Measurements from ENCODE around the gene ABCC11. TPM values are rescaled to one million over a fixed set of nuclear protein-coding genes. Genes with fewer than 3 reads are reported as not detected.
A peak's percentile ranks its signal among the peaks of the same experiment; 100 is the strongest.

Gene ABCC11
- total and polyA plus RNA-seq, 4 experiments from 2014 or later, result 0.07 to 0.09 TPM; not detected in 2

- H3K4me3 Mint-ChIP-seq, result peak overlapping the region in 2 of 8 donors; percentile 29 to 31
- peaks cover 8 to 24% (median 15%) of the 10 kb centered on the region in 4 donors for H3K4me1 Mint-ChIP-seq
- Histone ChIP-seq H3K27me3 (ENCODE audit: insufficient read depth, low read length) (no peaks in the 10 kb centered on the region), H3K36me3 (ENCODE audit: insufficient read depth, low read length) (peaks cover 7% of the 10 kb centered on the region), H3K4me3 (ENCODE audit: low read length in 2 of 2) (no peak overlapping the region), H3K27ac (ENCODE audit: low read depth, low read length) (no peak overlapping the region), H3K4me1 (ENCODE audit: insufficient read depth, low read length) (no peaks in the 10 kb centered on the region), H3K9me3 (ENCODE audit: control insufficient read depth in 1 of 2, low read length in 2 of 2) (peaks cover 0 to 3% of the 10 kb centered on the region in 2 donors)
- H3K9me3 Mint-ChIP-seq, result peaks cover 0 to 25% (median 9%) of the 10 kb centered on the region in 8 donors
- CTCF ChIA-PET (ENCODE audit: partially characterized antibody), result no interaction called here
- no peaks in the 10 kb centered on the region for H3K27me3 Mint-ChIP-seq
- H3K27ac Mint-ChIP-seq, result peak overlapping the region in 1 of 7 donors; percentile 68
- DNase-seq, result no peak
- intact Hi-C loops (cut with micrococcal nuclease), result no loop called here
- H3K36me3 Mint-ChIP-seq, result peaks cover 60 to 62% of the 10 kb centered on the region in 2 donors
- POLR2A ChIA-PET (ENCODE audit: partially characterized antibody), result no interaction called here
These were observed 37.6 kb upstream of the ABCC11 start for GRCh38 chr16:48284772-48285409.

DNA sequence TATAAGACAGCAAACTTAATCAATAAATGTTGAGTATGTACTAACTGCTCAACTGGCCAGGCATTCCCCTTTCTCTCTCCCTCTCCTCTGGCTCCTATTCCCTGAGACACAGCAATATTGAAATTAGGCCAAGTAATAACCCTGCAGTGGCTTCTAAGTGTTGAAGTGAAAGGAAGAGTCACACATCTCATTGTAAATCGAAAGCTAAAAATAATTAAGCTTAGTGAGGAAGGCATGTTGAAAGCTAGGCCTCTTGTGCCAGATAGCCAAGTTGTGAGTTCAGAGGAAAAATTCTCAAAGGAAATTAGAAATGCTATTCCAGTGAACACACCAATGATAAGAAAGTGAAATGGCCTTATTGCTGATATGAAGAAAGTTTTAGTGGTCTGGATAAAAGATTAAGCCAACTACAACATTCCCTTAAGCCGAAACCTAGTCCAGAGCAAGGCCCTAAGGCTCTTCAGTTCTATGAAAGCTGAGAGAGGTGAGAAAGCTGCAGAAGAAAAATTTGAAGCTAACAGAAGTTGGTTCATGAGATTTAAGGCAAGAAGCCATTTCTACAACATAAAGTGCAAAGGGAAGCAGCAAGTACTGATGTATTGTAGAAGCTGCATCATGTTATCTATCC, 35.4 kb upstream of the ABCC11 start:
- H3K27ac Mint-ChIP-seq, result peak overlapping the region in 3 of 7 donors; percentile 14 to 44 (median 26)
- intact Hi-C loops (cut with micrococcal nuclease), result no loop called here
- H3K4me1 ChIP-seq (ENCODE audit: insufficient read depth, low read length), result no peaks in the 10 kb centered on the region

GRCh38 chr16:48280546-48280945, 33.2 kb upstream of the ABCC11 start:
- Mint-ChIP-seq H3K4me3 (no peak overlapping the region), H3K4me1 (peaks cover 18 to 30% (median 19%) of the 10 kb centered on the region in 4 donors), H3K27ac (peak overlapping the region in 2 of 7 donors; percentile 29 to 46), H3K9me3 (peaks cover 0 to 4% (median 0%) of the 10 kb centered on the region in 8 donors), H3K36me3 (peaks cover 58 to 59% of the 10 kb centered on the region in 2 donors), H3K27me3 (no peaks in the 10 kb centered on the region)
- H3K9me3 ChIP-seq (ENCODE audit: control insufficient read depth in 1 of 2, low read length in 2 of 2), result no peaks in the 10 kb centered on the region
- no peak overlapping the region for H3K4me3 ChIP-seq (ENCODE audit: low read length in 2 of 2)
- POLR2A ChIA-PET (ENCODE audit: partially characterized antibody), result no interaction called here
- H3K27ac ChIP-seq (ENCODE audit: low read depth, low read length), result no peak overlapping the region
- H3K27me3 ChIP-seq (ENCODE audit: insufficient read depth, low read length), result no peaks in the 10 kb centered on the region
- intact Hi-C loops (cut with micrococcal nuclease), result no loop called here
- peaks cover 9% of the 10 kb centered on the region for H3K36me3 ChIP-seq (ENCODE audit: insufficient read depth, low read length)
- CTCF ChIA-PET (ENCODE audit: partially characterized antibody), result interaction anchor here (1.4 kb wide), 1 partner anchor 343 kb away, joined by 4 read pairs; no protein-coding TSS in a partner anchor
- no peak for DNase-seq
- no peaks in the 10 kb centered on the region for H3K4me1 ChIP-seq (ENCODE audit: insufficient read depth, low read length)

More for the DNA sequence above, 35.4 kb upstream of the ABCC11 start:
- DNase-seq, result no peak
- H3K27ac ChIP-seq (ENCODE audit: low read depth, low read length), result no peak overlapping the region
- CTCF ChIA-PET (ENCODE audit: partially characterized antibody), result interaction anchor here (0.8 to 1.2 kb wide), 2 partner anchors 9 to 70 kb away, joined by 3 read pairs; no protein-coding TSS in a partner anchor
- H3K4me1 Mint-ChIP-seq, result peaks cover 13 to 30% (median 18%) of the 10 kb centered on the region in 4 donors
- H3K27me3 ChIP-seq (ENCODE audit: insufficient read depth, low read length), result no peaks in the 10 kb centered on the region
- POLR2A ChIA-PET (ENCODE audit: partially characterized antibody), result no interaction called here
- H3K4me3 Mint-ChIP-seq, result no peak overlapping the region
- no peaks in the 10 kb centered on the region for H3K27me3 Mint-ChIP-seq
- no peak overlapping the region for H3K4me3 ChIP-seq (ENCODE audit: low read length in 2 of 2)
- peaks cover 13% of the 10 kb centered on the region for H3K36me3 ChIP-seq (ENCODE audit: insufficient read depth, low read length)
- peaks cover 61 to 68% of the 10 kb centered on the region in 2 donors for H3K36me3 Mint-ChIP-seq
- H3K9me3 Mint-ChIP-seq, result peaks cover 0 to 23% (median 9%) of the 10 kb centered on the region in 8 donors
- peaks cover 0 to 3% of the 10 kb centered on the region in 2 donors for H3K9me3 ChIP-seq (ENCODE audit: control insufficient read depth in 1 of 2, low read length in 2 of 2)

GRCh38 chr16:48279199-48279598, 31.9 kb upstream of the ABCC11 start:
- peaks cover 16% of the 10 kb centered on the region for H3K36me3 ChIP-seq (ENCODE audit: insufficient read depth, low read length)
- POLR2A ChIA-PET (ENCODE audit: partially characterized antibody), result no interaction called here
- no peak overlapping the region for H3K27ac ChIP-seq (ENCODE audit: low read depth, low read length)
- H3K4me1 ChIP-seq (ENCODE audit: insufficient read depth, low read length), result no peaks in the 10 kb centered on the region
- Mint-ChIP-seq H3K9me3 (peaks cover 0 to 2% (median 0%) of the 10 kb centered on the region in 8 donors), H3K4me1 (peaks cover 11 to 19% (median 15%) of the 10 kb centered on the region in 4 donors), H3K36me3 (peaks cover 59% of the 10 kb centered on the region in 2 donors), H3K4me3 (no peak overlapping the region), H3K27ac (peak overlapping the region in 1 of 7 donors; percentile 17), H3K27me3 (no peaks in the 10 kb centered on the region)
- DNase-seq, result no peak
- H3K27me3 ChIP-seq (ENCODE audit: insufficient read depth, low read length), result no peaks in the 10 kb centered on the region
- intact Hi-C loops (cut with micrococcal nuclease), result no loop called here
- no peaks in the 10 kb centered on the region for H3K9me3 ChIP-seq (ENCODE audit: control insufficient read depth in 1 of 2, low read length in 2 of 2)
- H3K4me3 ChIP-seq (ENCODE audit: low read length in 2 of 2), result no peak overlapping the region
- CTCF ChIA-PET (ENCODE audit: partially characterized antibody), result interaction anchor here (1.2 kb wide), 1 partner anchor 344 kb away, joined by 3 read pairs; no protein-coding TSS in a partner anchor

DNA sequence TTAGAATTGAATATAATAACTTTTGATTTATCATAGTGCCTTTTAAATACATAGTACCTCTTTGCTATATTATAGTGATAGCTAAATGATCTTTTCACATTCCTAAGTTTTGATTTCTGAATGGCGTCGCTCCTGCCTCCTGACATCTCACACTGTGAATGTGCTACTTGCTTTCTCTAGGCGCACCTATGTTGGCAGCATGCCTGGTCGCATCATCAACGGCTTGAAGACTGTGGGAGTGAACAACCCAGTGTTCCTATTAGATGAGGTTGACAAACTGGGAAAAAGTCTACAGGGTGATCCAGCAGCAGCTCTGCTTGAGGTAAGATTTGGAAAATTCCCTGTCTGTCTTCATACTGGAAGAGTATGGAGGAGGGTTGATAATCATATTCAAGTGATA, 29.8 kb upstream of the ABCC11 start:
- CTCF ChIA-PET (ENCODE audit: partially characterized antibody), result no interaction called here
- Histone ChIP-seq H3K4me1 (ENCODE audit: insufficient read depth, low read length) (no peaks in the 10 kb centered on the region), H3K4me3 (ENCODE audit: low read length in 2 of 2) (no peak overlapping the region), H3K9me3 (ENCODE audit: control insufficient read depth in 1 of 2, low read length in 2 of 2) (no peaks in the 10 kb centered on the region), H3K27ac (ENCODE audit: low read depth, low read length) (no peak overlapping the region), H3K27me3 (ENCODE audit: insufficient read depth, low read length) (no peaks in the 10 kb centered on the region), H3K36me3 (ENCODE audit: insufficient read depth, low read length) (peaks cover 16% of the 10 kb centered on the region)
- Mint-ChIP-seq H3K36me3 (peaks cover 48 to 54% of the 10 kb centered on the region in 2 donors), H3K27me3 (no peaks in the 10 kb centered on the region), H3K4me3 (no peak overlapping the region), H3K27ac (peak overlapping the region in 3 of 7 donors; percentile 1 to 65 (median 44)), H3K4me1 (peaks cover 3 to 12% (median 8%) of the 10 kb centered on the region in 4 donors), H3K9me3 (no peaks in the 10 kb centered on the region)
- intact Hi-C loops (cut with micrococcal nuclease), result no loop called here
- DNase-seq, result no peak
- POLR2A ChIA-PET (ENCODE audit: partially characterized antibody), result interaction anchor here (0.7 kb wide), 1 partner anchor 1039 kb away, joined by 5 read pairs; no protein-coding TSS in a partner anchor

GRCh38 chr16:48276102-48276501, 28.8 kb upstream of the ABCC11 start:
- Mint-ChIP-seq H3K4me1 (peaks cover 6 to 12% (median 8%) of the 10 kb centered on the region in 4 donors), H3K27me3 (no peaks in the 10 kb centered on the region), H3K27ac (no peak overlapping the region), H3K9me3 (no peaks in the 10 kb centered on the region), H3K4me3 (no peak overlapping the region), H3K36me3 (peaks cover 48 to 59% of the 10 kb centered on the region in 2 donors)
- ChIA-PET CTCF (ENCODE audit: partially characterized antibody) (no interaction called here), POLR2A (ENCODE audit: partially characterized antibody) (no interaction called here)
- Histone ChIP-seq H3K9me3 (ENCODE audit: control insufficient read depth in 1 of 2, low read length in 2 of 2) (no peaks in the 10 kb centered on the region), H3K4me3 (ENCODE audit: low read length in 2 of 2) (no peak overlapping the region), H3K27me3 (ENCODE audit: insufficient read depth, low read length) (no peaks in the 10 kb centered on the region), H3K4me1 (ENCODE audit: insufficient read depth, low read length) (no peaks in the 10 kb centered on the region), H3K36me3 (ENCODE audit: insufficient read depth, low read length) (peaks cover 16% of the 10 kb centered on the region), H3K27ac (ENCODE audit: low read depth, low read length) (no peak overlapping the region)
- DNase-seq, result no peak
- intact Hi-C loops (cut with micrococcal nuclease), result no loop called here

DNA sequence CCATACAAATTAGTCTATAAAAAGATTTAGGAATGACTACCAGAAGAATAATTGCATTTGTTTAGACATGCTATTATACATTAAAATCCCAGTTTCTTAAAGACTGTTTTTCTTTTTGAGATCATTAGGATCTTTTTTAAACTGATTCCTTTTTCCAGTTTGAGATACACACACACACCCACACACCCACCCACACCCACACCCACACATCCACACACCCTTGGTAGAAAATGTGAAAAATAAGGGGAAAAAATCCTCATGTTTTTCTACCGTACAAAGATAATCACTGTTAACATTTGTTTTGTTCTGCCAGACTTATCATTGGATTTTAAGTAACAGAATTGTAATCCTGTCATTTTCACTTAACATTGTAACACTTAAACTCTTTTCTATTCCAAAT, 27.1 kb upstream of the ABCC11 start:
- POLR2A ChIA-PET (ENCODE audit: partially characterized antibody), result no interaction called here
- no peaks in the 10 kb centered on the region for H3K9me3 Mint-ChIP-seq
- no peak overlapping the region for H3K27ac ChIP-seq (ENCODE audit: low read depth, low read length)

More for the DNA sequence above, 27.1 kb upstream of the ABCC11 start:
- Histone ChIP-seq H3K36me3 (ENCODE audit: insufficient read depth, low read length) (peaks cover 24% of the 10 kb centered on the region), H3K4me1 (ENCODE audit: insufficient read depth, low read length) (no peaks in the 10 kb centered on the region), H3K9me3 (ENCODE audit: control insufficient read depth in 1 of 2, low read length in 2 of 2) (no peaks in the 10 kb centered on the region), H3K27me3 (ENCODE audit: insufficient read depth, low read length) (no peaks in the 10 kb centered on the region), H3K4me3 (ENCODE audit: low read length in 2 of 2) (no peak overlapping the region)
- Mint-ChIP-seq H3K27ac (peak overlapping the region in 1 of 7 donors; percentile 26), H3K27me3 (no peaks in the 10 kb centered on the region), H3K4me1 (peaks cover 5 to 12% (median 8%) of the 10 kb centered on the region in 4 donors), H3K36me3 (peaks cover 41 to 63% of the 10 kb centered on the region in 2 donors), H3K4me3 (no peak overlapping the region)
- no peak for DNase-seq
- intact Hi-C loops (cut with micrococcal nuclease), result no loop called here
- CTCF ChIA-PET (ENCODE audit: partially characterized antibody), result no interaction called here

Data from CD4-positive, alpha-beta memory T cell (primary cell).